Fibroblast of villous mesenchyme (primary cell): ENCODE results near the gene P2RY14. TPM values are rescaled to one million over a fixed set of nuclear protein-coding genes. Genes with fewer than 3 reads are reported as not detected.
A peak's percentile ranks its signal among the peaks of the same experiment; 100 is the strongest.

ENCODE experiments used
- DNase-seq: peaks from one replicate; pipeline ENCODE4 v3.0.0-alpha.2; 2010; ENCODE audit warnings: low read depth
- H3K4me3 ChIP-seq: 2 replicates; pipeline ENCODE4 v1.5.1; 2011; ENCODE audit warnings: low read depth, mild to moderate bottlenecking, low read length
- CTCF ChIP-seq: IDR thresholded peaks from 2 replicates; pipeline ENCODE4 v1.5.1; 2012; ENCODE audit warnings: low read depth, mild to moderate bottlenecking, low read length; ENCODE audit not compliant: insufficient read depth
- total RNA-seq: library from RNA; depleted of rRNA; stranded (reverse); fragments of >200 nt; gene quantifications from 2 replicates; pipeline ENCODE4 v1.2.3, GENCODE V29; 2012

Gene P2RY14
- total RNA-seq, 1 donor = not detected

- H3K4me3 ChIP-seq = no peak overlapping the region
- no peak for TF ChIP-seq CTCF
Measured at GRCh38 chr3:151267066-151267465, 11.3 kb downstream of the P2RY14 start.

GRCh38 chr3:151265866-151266265, 12.5 kb downstream of the P2RY14 start:
- TF ChIP-seq CTCF = no peak
- DNase-seq = no peak
- no peak overlapping the region for H3K4me3 ChIP-seq

More at GRCh38 chr3:151267066-151267465, 11.3 kb downstream of the P2RY14 start:
- DNase-seq = no peak

- H3K4me3 ChIP-seq = no peak overlapping the region
- DNase-seq = no peak
- no peak for TF ChIP-seq CTCF
Measured at GRCh38 chr3:151265166-151265565, 13.2 kb downstream of the P2RY14 start.

- no peak for DNase-seq
- TF ChIP-seq CTCF = no peak
Measured at GRCh38 chr3:151264605-151265004, 13.7 kb downstream of the P2RY14 start.

GRCh38 chr3:151262871-151263525, 15.3 kb downstream of the P2RY14 start:
- TF ChIP-seq CTCF = no peak
- DNase-seq = peak; percentile 65
- H3K4me3 ChIP-seq = no peak overlapping the region

More at GRCh38 chr3:151264605-151265004, 13.7 kb downstream of the P2RY14 start:
- H3K4me3 ChIP-seq = no peak overlapping the region

GRCh38 chr3:151259664-151260063, 18.7 kb downstream of the P2RY14 start:
- no peak for TF ChIP-seq CTCF
- H3K4me3 ChIP-seq = no peak overlapping the region
- DNase-seq = peak; percentile 79

- H3K4me3 ChIP-seq = no peak overlapping the region
- TF ChIP-seq CTCF = no peak
- no peak for DNase-seq
Measured at GRCh38 chr3:151256749-151257148, 21.6 kb downstream of the P2RY14 start.
